Tibial nerve (tissue), 4 donors: Measurements from ENCODE around the gene LMNTD1.

Source experiments
- CTCF ChIP-seq, 5 experiments: fragments of 200-600 bp in 3 of 5; fragments of 450-650 bp in 2 of 5; sonication (generic) in 3 of 5; IDR thresholded peaks; one replicate each; pipeline ENCODE4 v1.5.1; 2016 to 2019; ENCODE audit warnings: antibody characterized with exemption in 5 of 5, mild to moderate bottlenecking in 3 of 5, moderate library complexity in 2 of 5
- EP300 ChIP-seq, 2 donors: sonication (generic); formaldehyde crosslinking; IDR thresholded peaks; one replicate each; pipeline ENCODE4 v1.6.1; 2017; ENCODE audit warnings: antibody characterized with exemption in 2 of 2, mild to moderate bottlenecking in 1 of 2
- POLR2A ChIP-seq, 2 donors: fragments of 450-650 bp; IDR thresholded peaks; one replicate each; pipeline ENCODE4 v1.6.1; 2017; ENCODE audit warnings: antibody characterized with exemption in 2 of 2, mild to moderate bottlenecking in 2 of 2, moderate library complexity in 2 of 2

GRCh38 chr12:25553098-25553497, at the start of gene LMNTD1:
- TF ChIP-seq CTCF (IDR thresholded peaks at IDR 0.05) (no peak), POLR2A (IDR thresholded peaks at IDR 0.05) (no peak), EP300 (IDR thresholded peaks at IDR 0.05) (no peak)
